ENCODE results near the gene EPHB1. TPM values are rescaled to one million over a fixed set of nuclear protein-coding genes. Genes with fewer than 3 reads are reported as not detected.

EPHB1 gene
- 0.43 and 0.66 TPM in 2 replicates for total RNA-seq

- intact Hi-C loops (cut with micrococcal nuclease): loop anchor here (1.0 to 10.0 kb wide), 4 partner anchors 8 to 1247 kb away; no protein-coding TSS in a partner anchor
Measured at GRCh38 chr3:134794950-134795745, at the start of gene EPHB1. Gene EPHB1 (plus strand): TSS chr3:134795260.

DNA sequence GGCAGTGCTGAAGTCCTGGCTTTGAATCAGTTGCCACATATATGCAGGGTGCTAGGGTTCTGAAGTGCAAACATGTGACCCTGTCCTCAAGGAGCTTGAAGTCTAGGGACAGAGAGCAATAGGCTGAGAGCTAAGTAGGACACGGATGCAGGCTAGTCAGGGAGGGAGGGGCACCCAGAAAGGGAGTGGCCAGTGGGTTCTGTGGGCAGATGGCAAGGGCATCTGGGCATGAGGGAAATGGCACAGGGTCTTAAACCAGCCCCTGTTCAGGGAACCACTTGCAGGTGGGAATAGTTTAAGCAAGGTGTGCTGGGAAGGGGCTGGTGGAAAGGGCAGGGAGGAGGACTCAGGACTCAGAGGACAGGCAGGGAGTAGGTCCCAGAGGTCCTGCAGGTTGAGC lies 46.4 kb upstream of the EPHB1 start:
- intact Hi-C loops (cut with micrococcal nuclease): no loop called here

- intact Hi-C loops (cut with micrococcal nuclease): no loop called here
Measured at GRCh38 chr3:134749174-134749573, 45.9 kb upstream of the EPHB1 start.

DNA sequence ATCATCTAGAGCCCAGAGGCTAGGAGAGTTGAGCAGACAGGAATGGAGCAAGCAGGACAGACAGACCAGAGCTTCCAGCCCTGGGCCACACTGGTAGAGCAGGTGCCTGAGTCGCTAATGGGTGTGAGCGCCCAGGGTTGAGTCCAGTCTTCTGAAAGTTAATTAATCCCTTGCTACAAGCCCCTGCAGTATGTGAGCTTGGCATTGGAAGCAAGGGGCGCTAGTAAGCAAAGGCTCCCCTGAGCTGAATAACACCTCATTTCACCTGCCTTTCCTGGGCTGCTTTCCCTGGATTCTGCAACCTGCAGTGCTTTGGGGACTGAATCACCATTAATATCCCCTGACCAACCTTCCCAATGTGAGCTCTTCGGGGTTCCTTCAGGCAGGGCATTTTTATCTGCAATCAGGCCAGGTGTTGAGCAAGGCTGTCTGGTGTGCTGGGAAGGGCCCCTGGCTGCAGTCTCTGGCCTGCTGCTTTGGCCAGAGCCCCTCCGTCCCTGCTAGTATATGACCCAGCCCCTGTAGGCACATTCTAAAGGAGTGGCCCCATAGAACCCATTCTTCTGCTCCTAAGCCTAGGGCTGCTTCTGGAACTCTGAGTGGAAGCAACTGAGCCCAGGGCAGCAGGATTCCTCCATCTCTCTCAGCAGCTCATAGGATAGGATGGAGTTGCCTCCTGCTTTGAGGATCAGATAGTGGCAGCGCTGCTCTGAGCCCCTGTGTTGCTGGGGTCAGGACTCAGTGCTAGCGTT lies 45.1 kb upstream of the EPHB1 start:
- intact Hi-C loops (cut with micrococcal nuclease): loop anchor here (10.0 kb wide), 1 partner anchor 145 kb away; no protein-coding TSS in a partner anchor

- intact Hi-C loops (cut with micrococcal nuclease): loop anchor here (10.0 kb wide), 1 partner anchor 147 kb away; no protein-coding TSS in a partner anchor
Measured at GRCh38 chr3:134751831-134752230, 43.2 kb upstream of the EPHB1 start.

DNA sequence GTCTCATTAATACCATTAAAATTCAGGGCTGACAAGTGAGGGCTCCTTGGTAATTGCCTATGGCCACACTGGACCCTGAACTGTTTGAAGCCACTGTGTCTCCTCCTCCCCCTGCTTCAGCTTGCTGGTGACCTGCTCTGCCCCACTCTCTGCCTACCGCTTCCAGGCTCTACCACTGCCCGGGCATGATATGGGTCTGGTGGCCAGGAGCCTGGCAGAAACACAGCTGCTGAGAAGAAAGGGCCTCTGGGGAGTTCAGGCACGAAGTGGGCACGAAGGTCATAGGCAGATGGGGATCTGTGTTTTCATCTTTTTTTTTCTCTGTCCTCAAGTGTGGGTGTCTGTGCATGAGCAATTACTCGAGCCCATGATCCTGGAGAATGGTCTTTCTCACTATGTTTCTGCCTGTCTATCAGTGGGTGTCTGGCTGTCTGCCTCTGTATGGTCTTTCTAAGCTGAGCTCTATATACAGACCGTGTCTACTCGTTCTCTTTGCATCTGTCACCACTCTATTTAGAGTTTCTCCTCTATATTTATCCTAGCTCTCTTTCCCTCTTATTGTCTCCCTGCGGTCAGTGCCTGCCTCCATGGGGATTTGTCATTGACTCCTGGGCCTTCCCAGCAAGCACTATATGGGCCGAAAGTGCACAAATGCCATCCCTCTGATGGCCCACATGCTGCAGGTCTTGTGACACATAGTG lies 42.1 kb upstream of the EPHB1 start:
- intact Hi-C loops (cut with micrococcal nuclease): loop anchor here (10.0 kb wide), 1 partner anchor 148 kb away; no protein-coding TSS in a partner anchor

- intact Hi-C loops (cut with micrococcal nuclease): loop anchor here (10.0 kb wide), 1 partner anchor 149 kb away; no protein-coding TSS in a partner anchor
Measured at GRCh38 chr3:134753999-134754742, 40.9 kb upstream of the EPHB1 start.

DNA sequence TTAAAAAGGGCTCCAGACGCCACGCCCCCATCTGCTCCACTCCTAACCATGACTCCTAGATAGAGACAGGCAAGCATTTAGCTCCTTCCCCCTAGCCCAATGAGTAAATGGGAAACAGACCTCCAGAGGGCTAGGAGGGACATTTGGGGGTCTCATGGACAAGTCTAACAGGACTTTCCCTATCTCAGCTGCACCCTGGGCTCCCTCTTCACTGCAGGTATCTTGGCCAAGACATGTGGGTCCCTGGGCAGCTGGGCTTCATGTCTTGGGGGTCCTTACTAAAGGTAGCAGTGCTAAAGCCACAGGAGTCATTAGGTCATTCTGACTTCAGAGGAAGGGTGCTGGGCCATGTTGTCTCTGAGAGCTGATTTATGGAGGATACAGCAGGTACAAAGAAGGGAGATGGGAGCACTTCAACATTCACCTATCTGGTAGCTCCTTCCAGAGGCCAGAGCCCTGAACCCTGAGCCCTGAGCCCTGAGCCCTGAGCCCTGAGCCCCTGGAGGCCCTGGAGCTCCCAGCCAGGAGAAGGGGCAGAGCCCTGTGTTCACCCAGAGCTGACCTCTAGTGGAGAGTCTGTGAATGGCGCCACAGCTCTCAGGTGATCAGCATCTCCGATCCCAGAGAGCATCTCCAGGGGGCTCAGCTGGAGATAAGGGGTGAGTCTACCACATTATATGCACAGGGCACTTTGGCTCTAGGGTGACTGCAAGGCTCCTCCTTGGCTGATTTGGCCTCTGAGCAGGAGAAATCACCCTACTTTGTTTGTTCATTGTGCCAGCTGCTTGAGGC lies 40.1 kb upstream of the EPHB1 start:
- intact Hi-C loops (cut with micrococcal nuclease): loop anchor here (10.0 kb wide), 1 partner anchor 150 kb away; no protein-coding TSS in a partner anchor

GRCh38 chr3:134755821-134756220 lies 39.2 kb upstream of the EPHB1 start:
- intact Hi-C loops (cut with micrococcal nuclease): loop anchor here (10.0 kb wide), 1 partner anchor 151 kb away; no protein-coding TSS in a partner anchor

DNA sequence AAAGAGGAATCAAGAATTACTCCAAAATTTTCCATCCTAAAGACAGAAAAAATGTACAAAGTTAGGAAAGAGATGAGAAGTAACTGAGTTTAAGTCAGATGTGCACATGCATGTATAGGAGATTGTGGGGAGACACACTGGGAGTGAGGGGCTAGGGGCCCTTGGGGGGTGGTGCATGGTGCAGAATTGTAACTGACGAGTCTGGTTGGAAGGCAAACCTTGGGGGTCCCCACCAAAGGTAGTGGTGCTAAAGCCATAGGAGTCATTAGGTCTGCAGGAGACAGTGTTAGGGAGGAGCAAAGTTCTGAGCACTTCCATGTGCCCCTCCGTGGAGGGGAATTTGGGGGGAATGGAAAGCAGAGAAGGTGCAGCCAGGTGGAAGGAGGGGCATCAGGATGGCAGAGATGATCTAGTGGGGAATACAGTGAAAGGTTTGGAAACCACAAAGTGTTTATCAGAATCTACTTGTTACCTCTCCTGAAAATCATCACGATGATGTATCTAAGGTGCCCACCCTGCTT lies 37.5 kb upstream of the EPHB1 start:
- intact Hi-C loops (cut with micrococcal nuclease): loop anchor here (10.0 kb wide), 1 partner anchor 153 kb away; no protein-coding TSS in a partner anchor

DNA sequence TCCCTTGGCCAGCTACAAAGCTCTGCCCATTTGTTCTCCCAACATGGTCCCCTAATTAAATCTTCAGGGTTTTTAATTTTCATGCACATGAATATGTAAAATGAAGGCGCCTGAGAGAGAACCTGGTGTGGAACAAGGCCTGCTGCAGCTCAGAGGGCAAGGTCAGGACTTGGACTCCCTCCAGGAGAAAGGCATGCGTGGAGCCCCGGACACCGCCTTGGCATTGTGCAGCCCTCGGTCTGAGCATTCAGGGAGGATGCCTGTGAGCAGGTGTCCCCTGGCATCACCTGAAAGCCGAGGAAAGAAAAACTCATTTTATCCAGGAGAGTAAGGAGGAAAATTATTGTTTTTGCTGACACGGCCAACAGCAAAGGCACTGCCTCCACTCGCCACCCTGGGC lies 33.8 kb upstream of the EPHB1 start:
- intact Hi-C loops (cut with micrococcal nuclease): no loop called here

DNA sequence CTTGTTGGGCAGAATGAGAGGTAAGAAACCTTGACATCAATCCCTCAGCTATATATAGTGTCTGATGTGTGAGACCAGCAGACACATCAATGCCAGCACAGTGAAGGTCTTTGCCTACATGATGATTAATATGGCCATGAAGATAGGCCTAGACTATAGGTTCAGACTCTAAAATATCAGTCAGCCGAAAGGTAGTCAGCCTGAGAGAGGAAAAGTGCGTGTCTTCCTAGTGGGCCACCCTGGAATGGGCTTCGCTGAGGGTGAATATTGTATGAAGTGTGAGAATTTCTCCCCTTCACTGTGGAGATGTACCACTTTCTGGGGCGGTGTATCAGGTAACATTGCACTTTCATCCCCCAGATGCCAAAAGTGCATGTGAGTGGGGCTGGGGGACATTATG lies 33.0 kb upstream of the EPHB1 start:
- intact Hi-C loops (cut with micrococcal nuclease): no loop called here

GRCh38 chr3:134765468-134765867 lies 29.6 kb upstream of the EPHB1 start:
- intact Hi-C loops (cut with micrococcal nuclease): no loop called here

- intact Hi-C loops (cut with micrococcal nuclease): no loop called here
Measured at GRCh38 chr3:134766290-134766689, 28.8 kb upstream of the EPHB1 start.

DNA sequence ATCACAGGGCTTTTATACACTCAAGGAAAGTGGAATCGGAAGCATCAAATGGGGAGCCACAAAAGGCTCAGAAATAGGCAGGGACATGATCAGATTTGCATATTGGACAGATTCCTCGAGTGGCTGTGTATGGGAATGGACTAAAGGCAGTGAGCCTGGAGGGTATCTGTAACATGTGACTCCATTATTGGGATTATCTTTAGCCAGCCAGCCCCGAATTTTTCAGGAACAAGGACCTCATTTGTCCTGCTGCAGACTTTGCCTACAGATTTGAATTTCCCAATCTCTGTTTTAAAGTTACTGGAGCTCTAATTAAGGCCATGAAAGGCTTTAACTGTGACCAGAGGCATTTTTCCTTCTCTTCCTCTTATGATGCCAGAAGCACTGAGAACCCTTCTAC lies 26.9 kb upstream of the EPHB1 start:
- intact Hi-C loops (cut with micrococcal nuclease): no loop called here

DNA sequence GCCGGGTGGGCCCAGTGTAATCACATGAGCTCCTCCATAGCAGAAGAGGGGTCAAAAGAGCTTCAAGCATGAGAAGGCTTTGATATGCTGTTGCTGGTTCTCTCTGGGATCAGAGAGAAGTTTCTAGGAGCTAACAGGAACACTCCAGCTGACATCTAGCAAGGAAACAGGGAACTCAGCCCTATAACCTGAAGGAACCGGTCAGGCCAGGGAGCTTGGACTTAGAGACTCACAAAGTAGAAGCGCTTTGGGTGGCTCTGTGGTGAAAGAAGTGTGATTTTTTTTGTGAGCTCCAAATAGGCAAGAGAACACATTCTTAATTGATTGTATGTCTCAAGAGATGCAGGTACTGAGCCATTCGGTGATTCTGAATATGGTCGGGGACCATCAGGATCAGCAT lies 26.2 kb upstream of the EPHB1 start:
- intact Hi-C loops (cut with micrococcal nuclease): no loop called here

GRCh38 chr3:134769287-134769868 lies 25.7 kb upstream of the EPHB1 start:
- intact Hi-C loops (cut with micrococcal nuclease): no loop called here

GRCh38 chr3:134772011-134772410 lies 23.0 kb upstream of the EPHB1 start:
- intact Hi-C loops (cut with micrococcal nuclease): no loop called here

- intact Hi-C loops (cut with micrococcal nuclease): no loop called here
Measured at GRCh38 chr3:134772591-134772990, 22.5 kb upstream of the EPHB1 start.
